Measurements from ENCODE around the gene RSBN1L. TPM values are rescaled to one million over a fixed set of nuclear protein-coding genes. Genes with fewer than 3 reads are reported as not detected.
A peak's percentile ranks its signal among the peaks of the same experiment; 100 is the strongest.

Gene RSBN1L
- 5.7 TPM for polyA plus RNA-seq (2012; ENCODE audit: insufficient read length, low read depth)

DNA sequence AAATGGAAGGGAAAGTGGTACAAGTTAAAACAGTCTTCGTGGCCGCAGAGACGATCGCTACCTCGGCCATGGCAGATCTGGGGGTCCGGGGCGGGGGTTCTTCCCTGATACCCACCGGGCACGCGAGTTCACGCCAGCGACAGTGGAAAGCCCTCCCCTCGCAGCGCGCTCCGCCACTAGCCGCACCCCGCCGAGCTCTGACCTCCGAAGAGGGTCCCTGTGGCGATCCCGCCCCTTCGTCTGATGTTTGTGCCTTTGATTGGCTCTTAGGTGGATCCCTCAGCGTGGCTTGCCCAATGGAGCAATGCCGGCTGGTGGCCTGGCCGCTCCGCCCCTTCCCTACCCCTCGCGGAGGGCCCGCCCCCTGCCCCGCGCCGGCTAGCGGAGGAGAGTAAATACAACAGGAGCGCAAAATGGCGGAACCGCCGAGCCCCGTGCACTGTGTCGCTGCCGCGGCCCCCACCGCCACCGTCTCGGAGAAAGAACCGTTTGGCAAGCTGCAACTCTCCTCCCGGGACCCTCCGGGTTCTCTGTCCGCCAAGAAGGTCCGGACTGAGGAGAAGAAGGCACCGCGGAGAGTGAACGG lies at the start of gene RSBN1L:
Gene RSBN1L (plus strand): TSS at position 403 of the 586 bp plus-strand sequence. CDS start 11 bp downstream, at position 414.
- TF ChIP-seq TAF1 (IDR thresholded peaks at IDR 0.05; ENCODE audit: borderline replicate concordance, insufficient read depth, low read length) (peak; percentile 82), POLR2AphosphoS5 (IDR thresholded peaks at IDR 0.05; ENCODE audit: low read depth, low read length) (peak; percentile 79), SIN3A (IDR thresholded peaks at IDR 0.05; ENCODE audit: borderline replicate concordance, insufficient read depth, low read length) (no peak), FOXP2 (optimal IDR thresholded peaks at IDR 0.05; ENCODE audit: borderline replicate concordance, extremely low read depth, extremely low read length, insufficient read depth) (peak; percentile 22)
- TF ChIP-seq, protein P1, sequence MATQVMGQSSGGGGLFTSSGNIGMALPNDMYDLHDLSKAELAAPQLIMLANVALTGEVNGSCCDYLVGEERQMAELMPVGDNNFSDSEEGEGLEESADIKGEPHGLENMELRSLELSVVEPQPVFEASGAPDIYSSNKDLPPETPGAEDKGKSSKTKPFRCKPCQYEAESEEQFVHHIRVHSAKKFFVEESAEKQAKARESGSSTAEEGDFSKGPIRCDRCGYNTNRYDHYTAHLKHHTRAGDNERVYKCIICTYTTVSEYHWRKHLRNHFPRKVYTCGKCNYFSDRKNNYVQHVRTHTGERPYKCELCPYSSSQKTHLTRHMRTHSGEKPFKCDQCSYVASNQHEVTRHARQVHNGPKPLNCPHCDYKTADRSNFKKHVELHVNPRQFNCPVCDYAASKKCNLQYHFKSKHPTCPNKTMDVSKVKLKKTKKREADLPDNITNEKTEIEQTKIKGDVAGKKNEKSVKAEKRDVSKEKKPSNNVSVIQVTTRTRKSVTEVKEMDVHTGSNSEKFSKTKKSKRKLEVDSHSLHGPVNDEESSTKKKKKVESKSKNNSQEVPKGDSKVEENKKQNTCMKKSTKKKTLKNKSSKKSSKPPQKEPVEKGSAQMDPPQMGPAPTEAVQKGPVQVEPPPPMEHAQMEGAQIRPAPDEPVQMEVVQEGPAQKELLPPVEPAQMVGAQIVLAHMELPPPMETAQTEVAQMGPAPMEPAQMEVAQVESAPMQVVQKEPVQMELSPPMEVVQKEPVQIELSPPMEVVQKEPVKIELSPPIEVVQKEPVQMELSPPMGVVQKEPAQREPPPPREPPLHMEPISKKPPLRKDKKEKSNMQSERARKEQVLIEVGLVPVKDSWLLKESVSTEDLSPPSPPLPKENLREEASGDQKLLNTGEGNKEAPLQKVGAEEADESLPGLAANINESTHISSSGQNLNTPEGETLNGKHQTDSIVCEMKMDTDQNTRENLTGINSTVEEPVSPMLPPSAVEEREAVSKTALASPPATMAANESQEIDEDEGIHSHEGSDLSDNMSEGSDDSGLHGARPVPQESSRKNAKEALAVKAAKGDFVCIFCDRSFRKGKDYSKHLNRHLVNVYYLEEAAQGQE (IDR thresholded peaks at IDR 0.05; ENCODE audit: insufficient read depth in 1 of 2, low read depth in 2 of 2, low read length in 2 of 2) = no peak

DNA sequence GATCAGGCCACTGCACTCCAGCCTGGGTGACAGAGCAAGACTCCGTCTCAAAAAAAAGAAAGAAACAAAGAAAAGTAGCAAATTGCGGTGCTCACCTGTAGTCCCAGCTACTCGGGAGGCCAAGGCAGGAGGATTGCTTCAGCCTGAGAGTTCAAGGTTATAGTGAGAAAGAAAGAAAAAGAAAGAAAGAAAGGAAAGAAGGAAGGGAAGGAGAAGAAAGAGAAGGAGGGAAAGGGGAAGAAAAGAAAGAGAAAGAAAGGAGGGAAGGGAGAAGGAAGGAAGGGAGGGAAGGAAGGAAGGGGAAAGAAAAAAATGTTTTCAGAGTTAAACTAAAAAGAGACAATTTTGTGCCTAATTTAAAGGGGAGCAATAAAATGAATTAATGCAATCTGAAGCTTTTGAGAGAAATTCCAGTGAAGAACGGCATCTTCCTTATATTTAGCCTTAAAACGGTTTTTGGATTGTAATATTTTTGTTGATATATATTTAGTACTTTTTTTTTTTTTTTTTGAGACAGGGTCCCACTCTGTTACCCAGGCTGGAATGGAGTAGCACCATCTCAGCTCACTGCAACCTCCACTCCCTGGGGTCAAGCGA lies 47.4 kb upstream of the RSBN1L start:
- TF ChIP-seq TAF1 (IDR thresholded peaks at IDR 0.05; ENCODE audit: borderline replicate concordance, insufficient read depth, low read length) = no peak
- TF ChIP-seq, protein P1 (IDR thresholded peaks at IDR 0.05; ENCODE audit: insufficient read depth in 1 of 2, low read depth in 2 of 2, low read length in 2 of 2) = no peak
- no peak for TF ChIP-seq FOXP2 (optimal IDR thresholded peaks at IDR 0.05; ENCODE audit: borderline replicate concordance, extremely low read depth, extremely low read length, insufficient read depth)
- TF ChIP-seq POLR2AphosphoS5 (IDR thresholded peaks at IDR 0.05; ENCODE audit: low read depth, low read length) = no peak
- TF ChIP-seq SIN3A (IDR thresholded peaks at IDR 0.05; ENCODE audit: borderline replicate concordance, insufficient read depth, low read length) = no peak

- TF ChIP-seq TAF1 (IDR thresholded peaks at IDR 0.05; ENCODE audit: borderline replicate concordance, insufficient read depth, low read length) (no peak), SIN3A (IDR thresholded peaks at IDR 0.05; ENCODE audit: borderline replicate concordance, insufficient read depth, low read length) (no peak), POLR2AphosphoS5 (IDR thresholded peaks at IDR 0.05; ENCODE audit: low read depth, low read length) (no peak)
- TF ChIP-seq, protein P1 (IDR thresholded peaks at IDR 0.05; ENCODE audit: insufficient read depth in 1 of 2, low read depth in 2 of 2, low read length in 2 of 2) = no peak
Measured at GRCh38 chr7:77649716-77650349, 46.4 kb upstream of the RSBN1L start.

- TF ChIP-seq, protein P1 (IDR thresholded peaks at IDR 0.05; ENCODE audit: insufficient read depth in 1 of 2, low read depth in 2 of 2, low read length in 2 of 2) = no peak
- TF ChIP-seq TAF1 (IDR thresholded peaks at IDR 0.05; ENCODE audit: borderline replicate concordance, insufficient read depth, low read length) (no peak), FOXP2 (optimal IDR thresholded peaks at IDR 0.05; ENCODE audit: borderline replicate concordance, extremely low read depth, extremely low read length, insufficient read depth) (no peak), SIN3A (IDR thresholded peaks at IDR 0.05; ENCODE audit: borderline replicate concordance, insufficient read depth, low read length) (no peak), POLR2AphosphoS5 (IDR thresholded peaks at IDR 0.05; ENCODE audit: low read depth, low read length) (no peak)
Measured at GRCh38 chr7:77651575-77652162, 44.6 kb upstream of the RSBN1L start.
